ENCODE results near the gene SPIB.

Gene SPIB

DNA sequence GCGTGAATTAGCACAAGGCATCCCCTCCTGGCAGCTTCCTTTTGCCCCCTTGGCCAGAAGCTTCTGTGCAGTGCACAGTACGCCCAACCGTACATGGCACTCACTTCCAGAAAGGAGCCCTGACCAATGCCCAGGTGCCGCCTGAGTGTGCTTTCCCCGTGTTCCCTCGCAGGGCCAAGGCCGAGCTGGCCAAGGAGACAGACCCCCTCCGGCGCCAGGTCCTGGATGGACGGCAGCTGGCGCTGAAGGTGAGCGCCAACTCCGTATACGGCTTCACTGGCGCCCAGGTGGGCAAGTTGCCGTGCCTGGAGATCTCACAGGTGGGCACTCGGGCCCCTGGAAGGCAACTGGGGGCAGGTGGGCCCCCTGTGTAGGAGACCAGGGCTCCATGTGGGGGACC lies 9.4 kb upstream of the SPIB start:
- no peaks in the 10 kb centered on the region for H3K9me2 ChIP-seq (replicated peaks; ENCODE audit: control insufficient read depth, low read length)
- H3K9me3 ChIP-seq (ENCODE audit: control insufficient read depth, insufficient read depth, low read length): no peaks in the 10 kb centered on the region
- TF ChIP-seq EZH2phosphoT487 (IDR thresholded peaks at IDR 0.05; ENCODE audit: borderline replicate concordance, low read length) (no peak), CTCF (IDR thresholded peaks at IDR 0.05; ENCODE audit: low read depth, low read length, poor library complexity, severe bottlenecking) (no peak)
- H3F3A ChIP-seq (ENCODE audit: control insufficient read depth, insufficient read depth): peaks cover 10% of the 10 kb centered on the region
- no peak overlapping the region for H3K4me3 ChIP-seq (ENCODE audit: low read length)
- no peaks in the 10 kb centered on the region for H3K79me2 ChIP-seq (ENCODE audit: control insufficient read depth, low read length)
- no peaks in the 10 kb centered on the region for H4K20me1 ChIP-seq (ENCODE audit: control insufficient read depth, insufficient read depth, low read depth, low read length)
- H3K27me3 ChIP-seq (ENCODE audit: control insufficient read depth, low read length): no peaks in the 10 kb centered on the region
- H3K27ac ChIP-seq (ENCODE audit: low read depth, low read length): no peak overlapping the region
- peaks cover 11% of the 10 kb centered on the region for H3K4me1 ChIP-seq (ENCODE audit: control insufficient read depth, low read length)
- H3K4me2 ChIP-seq (ENCODE audit: low read length): no peak overlapping the region
- peaks cover 82% of the 10 kb centered on the region for H3K36me3 ChIP-seq (ENCODE audit: control insufficient read depth, low read length)

- no peak overlapping the region for H3K27ac ChIP-seq (ENCODE audit: low read depth, low read length)
- H3K4me2 ChIP-seq (ENCODE audit: low read length): no peak overlapping the region
- H3K9me3 ChIP-seq (ENCODE audit: control insufficient read depth, insufficient read depth, low read length): no peaks in the 10 kb centered on the region
- no peak for TF ChIP-seq CTCF (IDR thresholded peaks at IDR 0.05; ENCODE audit: low read depth, low read length, poor library complexity, severe bottlenecking)
- no peak for TF ChIP-seq EZH2phosphoT487 (IDR thresholded peaks at IDR 0.05; ENCODE audit: borderline replicate concordance, low read length)
- no peaks in the 10 kb centered on the region for H3K9me2 ChIP-seq (replicated peaks; ENCODE audit: control insufficient read depth, low read length)
- no peaks in the 10 kb centered on the region for H3K27me3 ChIP-seq (ENCODE audit: control insufficient read depth, low read length)
- no peak overlapping the region for H3K4me3 ChIP-seq (ENCODE audit: low read length)
- peaks cover 16% of the 10 kb centered on the region for H3F3A ChIP-seq (ENCODE audit: control insufficient read depth, insufficient read depth)
- peaks cover 83% of the 10 kb centered on the region for H3K36me3 ChIP-seq (ENCODE audit: control insufficient read depth, low read length)
- H4K20me1 ChIP-seq (ENCODE audit: control insufficient read depth, insufficient read depth, low read depth, low read length): no peaks in the 10 kb centered on the region
- no peaks in the 10 kb centered on the region for H3K79me2 ChIP-seq (ENCODE audit: control insufficient read depth, low read length)
- peaks cover 18% of the 10 kb centered on the region for H3K4me1 ChIP-seq (ENCODE audit: control insufficient read depth, low read length)
Observed at GRCh38 chr19:50410109-50410508, 8.6 kb upstream of the SPIB start.

DNA sequence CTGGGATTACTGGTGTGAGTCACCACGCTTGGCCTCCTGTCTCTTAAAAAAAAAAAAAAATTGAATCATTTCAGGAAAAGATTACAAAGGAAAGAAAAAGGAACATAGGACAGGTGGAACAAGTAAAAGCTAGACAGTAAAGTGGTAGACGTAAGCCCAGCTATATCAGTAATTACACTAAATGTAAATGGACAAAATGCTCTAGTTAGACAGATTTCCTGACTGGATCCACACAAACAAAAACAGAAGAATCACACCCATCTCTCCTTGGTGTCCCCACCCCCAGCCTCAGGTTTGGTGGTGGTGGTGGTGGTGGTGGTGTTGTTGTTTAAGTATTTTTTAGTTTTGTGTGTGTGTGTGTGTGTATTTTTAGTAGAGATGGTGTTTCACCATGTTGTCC lies 6.3 kb upstream of the SPIB start:
- Histone ChIP-seq H3K27me3 (ENCODE audit: control insufficient read depth, low read length) (no peaks in the 10 kb centered on the region), H3K36me3 (ENCODE audit: control insufficient read depth, low read length) (peaks cover 77% of the 10 kb centered on the region), H3K4me3 (ENCODE audit: low read length) (no peak overlapping the region), H3K27ac (ENCODE audit: low read depth, low read length) (no peak overlapping the region), H3K4me2 (ENCODE audit: low read length) (no peak overlapping the region), H3K4me1 (ENCODE audit: control insufficient read depth, low read length) (peaks cover 39% of the 10 kb centered on the region), H3F3A (ENCODE audit: control insufficient read depth, insufficient read depth) (peaks cover 29% of the 10 kb centered on the region), H3K9me2 (replicated peaks; ENCODE audit: control insufficient read depth, low read length) (no peaks in the 10 kb centered on the region), H3K9me3 (ENCODE audit: control insufficient read depth, insufficient read depth, low read length) (no peaks in the 10 kb centered on the region), H3K79me2 (ENCODE audit: control insufficient read depth, low read length) (peaks cover 8% of the 10 kb centered on the region), H4K20me1 (ENCODE audit: control insufficient read depth, insufficient read depth, low read depth, low read length) (no peaks in the 10 kb centered on the region)
- TF ChIP-seq CTCF (IDR thresholded peaks at IDR 0.05; ENCODE audit: low read depth, low read length, poor library complexity, severe bottlenecking): no peak
- no peak for TF ChIP-seq EZH2phosphoT487 (IDR thresholded peaks at IDR 0.05; ENCODE audit: borderline replicate concordance, low read length)

- no peak for TF ChIP-seq CTCF (IDR thresholded peaks at IDR 0.05; ENCODE audit: low read depth, low read length, poor library complexity, severe bottlenecking)
- no peak for TF ChIP-seq EZH2phosphoT487 (IDR thresholded peaks at IDR 0.05; ENCODE audit: borderline replicate concordance, low read length)
- Histone ChIP-seq H3K36me3 (ENCODE audit: control insufficient read depth, low read length) (peaks cover 82% of the 10 kb centered on the region), H4K20me1 (ENCODE audit: control insufficient read depth, insufficient read depth, low read depth, low read length) (no peaks in the 10 kb centered on the region), H3K9me2 (replicated peaks; ENCODE audit: control insufficient read depth, low read length) (no peaks in the 10 kb centered on the region), H3K27me3 (ENCODE audit: control insufficient read depth, low read length) (no peaks in the 10 kb centered on the region), H3K79me2 (ENCODE audit: control insufficient read depth, low read length) (peaks cover 13% of the 10 kb centered on the region), H3K4me1 (ENCODE audit: control insufficient read depth, low read length) (peaks cover 46% of the 10 kb centered on the region), H3F3A (ENCODE audit: control insufficient read depth, insufficient read depth) (peaks cover 32% of the 10 kb centered on the region), H3K9me3 (ENCODE audit: control insufficient read depth, insufficient read depth, low read length) (no peaks in the 10 kb centered on the region), H3K4me3 (ENCODE audit: low read length) (no peak overlapping the region), H3K4me2 (ENCODE audit: low read length) (no peak overlapping the region), H3K27ac (ENCODE audit: low read depth, low read length) (no peak overlapping the region)
Observed at GRCh38 chr19:50413096-50413495, 5.6 kb upstream of the SPIB start.
